Endodermal cell (in vitro differentiated cells): ENCODE data around the gene GLOD4. TPM values are rescaled to one million over a fixed set of nuclear protein-coding genes. Genes with fewer than 3 reads are reported as not detected.

Experiments
- DNase-seq: peaks from one replicate; pipeline ENCODE4 v3.0.0-alpha.2; 2017
- H3K27ac ChIP-seq: 2 replicates; pipeline ENCODE4 v1.5.1; 2013; ENCODE audit warnings: mild to moderate bottlenecking, low read depth, low read length, moderate library complexity
- H3K27me3 ChIP-seq: 2 replicates; pipeline ENCODE4 v1.6.1; 2013; ENCODE audit warnings: mild to moderate bottlenecking, low read length, moderate library complexity; ENCODE audit not compliant: insufficient read depth, control insufficient read depth, poor library complexity, severe bottlenecking
- H3K36me3 ChIP-seq: 2 replicates; pipeline ENCODE4 v1.7.0; 2013; ENCODE audit warnings: mild to moderate bottlenecking, low read length, moderate library complexity; ENCODE audit not compliant: control insufficient read depth, insufficient read depth
- H3K4me1 ChIP-seq: one replicate; pipeline ENCODE4 v1.7.0; 2013; ENCODE audit warnings: low read length; ENCODE audit not compliant: control insufficient read depth, insufficient read depth
- H3K4me3 ChIP-seq: 2 replicates; pipeline ENCODE4 v1.5.1; 2013; ENCODE audit warnings: mild to moderate bottlenecking, low read length, moderate library complexity
- H3K9ac ChIP-seq: 2 replicates; pipeline ENCODE4 v1.6.1; 2013; ENCODE audit warnings: mild to moderate bottlenecking, low read length, moderate library complexity; ENCODE audit not compliant: poor library complexity, severe bottlenecking; ENCODE audit errors: extremely low read depth
- H3K9me3 ChIP-seq: 2 replicates; pipeline ENCODE4 v1.6.1; 2013; ENCODE audit warnings: mild to moderate bottlenecking, low read length, moderate library complexity; ENCODE audit not compliant: control insufficient read depth
- H3K27ac Mint-ChIP-seq: 2 replicates; pipeline ENCODE4 v1.8.0; 2020; ENCODE audit warnings: mixed read lengths
- H3K27me3 Mint-ChIP-seq: 2 replicates; pipeline ENCODE4 v1.8.0; 2021; ENCODE audit warnings: mild to moderate bottlenecking, mixed read lengths; ENCODE audit not compliant: insufficient read depth
- H3K36me3 Mint-ChIP-seq: 2 replicates; pipeline ENCODE4 v1.8.0; 2020; ENCODE audit warnings: low read depth, mixed read lengths
- H3K4me1 Mint-ChIP-seq: 2 replicates; pipeline ENCODE4 v1.8.0; 2020; ENCODE audit warnings: mixed read lengths
- H3K4me3 Mint-ChIP-seq: 2 replicates; pipeline ENCODE4 v1.8.0; 2020; ENCODE audit warnings: mild to moderate bottlenecking, moderate library complexity, mixed read lengths
- H3K9me3 Mint-ChIP-seq: 2 replicates; pipeline ENCODE4 v1.8.0; 2020; ENCODE audit warnings: mild to moderate bottlenecking, mixed read lengths
- CTCF ChIP-seq: fragments of 200-600 bp; sonication (generic); conservative IDR thresholded peaks from 2 replicates; pipeline ENCODE4 v1.5.0; 2021; ENCODE audit warnings: antibody characterized with exemption, mild to moderate bottlenecking
- WGBS, 2 experiments: methylation state at CpG; one replicate each; pipeline versions ENCODE4 v1.1.5 to v1.1.7; 2013; ENCODE audit warnings: missing lambda C conversion rate in 2 of 2, mixed read lengths in 1 of 2; ENCODE audit not compliant: insufficient coverage in 1 of 2, insufficient read length in 1 of 2; 5-methylcytosine and 5-hydroxymethylcytosine counted together
- total RNA-seq, 2 donors: library from RNA; stranded (reverse); fragmentation: NEBNext Ultra II Directional in 1 of 2; extraction: Animal tissue kit (Norgen Biotek cat#: 25700) in 1 of 2; gene quantifications; 2 replicates in 1 of 2; 3 replicates in 1 of 2; pipeline ENCODE4 v1.2.1, GENCODE V29; 2021

The GLOD4 gene
- total RNA-seq, 2 donors from 2014 or later = 81.6 to 95.1 TPM

- H3K36me3 ChIP-seq = peaks cover 64% of the 10 kb centered on the region
- no peaks in the 10 kb centered on the region for H3K9me3 ChIP-seq
- no peak for TF ChIP-seq CTCF
- Mint-ChIP-seq H3K9me3 (no peaks in the 10 kb centered on the region), H3K4me3 (no peak overlapping the region), H3K27me3 (no peaks in the 10 kb centered on the region), H3K36me3 (peaks cover 55% of the 10 kb centered on the region), H3K27ac (no peak overlapping the region), H3K4me1 (peaks cover 9% of the 10 kb centered on the region)
- no peak overlapping the region for H3K4me3 ChIP-seq
- no peak overlapping the region for H3K9ac ChIP-seq
- no peaks in the 10 kb centered on the region for H3K4me1 ChIP-seq
- WGBS, 2 experiments = 94 to 95% methylated on average over 11 of the region's 11 CpGs
- no peak for DNase-seq
- no peak overlapping the region for H3K27ac ChIP-seq
- no peaks in the 10 kb centered on the region for H3K27me3 ChIP-seq
Measured at GRCh38 chr17:778096-778495, 4.0 kb downstream of the GLOD4 start.

- Histone ChIP-seq H3K27ac (peak overlapping the region; percentile 76), H3K9ac (no peak overlapping the region), H3K4me3 (no peak overlapping the region), H3K9me3 (no peaks in the 10 kb centered on the region), H3K36me3 (peaks cover 94% of the 10 kb centered on the region), H3K4me1 (no peaks in the 10 kb centered on the region), H3K27me3 (no peaks in the 10 kb centered on the region)
- no peaks in the 10 kb centered on the region for H3K27me3 Mint-ChIP-seq
- H3K9me3 Mint-ChIP-seq = no peaks in the 10 kb centered on the region
- no peak overlapping the region for H3K4me3 Mint-ChIP-seq
- WGBS, 2 experiments = 93 to 100% methylated on average over 3 to 5 of the region's 5 CpGs
- no peak for DNase-seq
- peaks cover 84% of the 10 kb centered on the region for H3K36me3 Mint-ChIP-seq
- no peaks in the 10 kb centered on the region for H3K4me1 Mint-ChIP-seq
- TF ChIP-seq CTCF = no peak
- H3K27ac Mint-ChIP-seq = no peak overlapping the region
Measured at GRCh38 chr17:774313-774584, 7.8 kb downstream of the GLOD4 start.

- peak overlapping the region; percentile 76 for H3K27ac ChIP-seq
- H3K4me3 ChIP-seq = no peak overlapping the region
- WGBS, 2 experiments = 81 to 95% methylated on average over 9 to 14 of the region's 14 CpGs
- Mint-ChIP-seq H3K27me3 (no peaks in the 10 kb centered on the region), H3K36me3 (peaks cover 88% of the 10 kb centered on the region), H3K9me3 (no peaks in the 10 kb centered on the region), H3K4me1 (no peaks in the 10 kb centered on the region), H3K4me3 (no peak overlapping the region), H3K27ac (peak overlapping the region; percentile 1)
- H3K4me1 ChIP-seq = no peaks in the 10 kb centered on the region
- no peaks in the 10 kb centered on the region for H3K27me3 ChIP-seq
- peaks cover 96% of the 10 kb centered on the region for H3K36me3 ChIP-seq
- DNase-seq = no peak
- no peak overlapping the region for H3K9ac ChIP-seq
- TF ChIP-seq CTCF = no peak
- no peaks in the 10 kb centered on the region for H3K9me3 ChIP-seq
Measured at GRCh38 chr17:773467-774312, 8.4 kb downstream of the GLOD4 start.
